Keratinocyte (primary cell): ENCODE data around the gene SEC61G. TPM values are rescaled to one million over a fixed set of nuclear protein-coding genes. Genes with fewer than 3 reads are reported as not detected.

Experiments used
- DNase-seq: peaks from one replicate; pipeline ENCODE4 v3.0.0-alpha.2; 2011; ENCODE audit warnings: low read depth, missing footprints, low spot score
- FAIRE-seq: peaks from 2 replicates; lab custom pipeline; 2011; peaks lifted over from hg19 to GRCh38; lab: Jason Lieb, UNC
- H2AFZ ChIP-seq: 2 replicates; pipeline ENCODE4 v1.6.0; 2012; ENCODE audit warnings: low read length, control low read depth, inconsistent platforms; ENCODE audit not compliant: control insufficient read depth
- H3K27ac ChIP-seq: 2 replicates; pipeline ENCODE4 v1.5.1; 2011; ENCODE audit warnings: low read length; ENCODE audit not compliant: control insufficient read depth, insufficient read depth
- H3K27me3 ChIP-seq: 3 replicates; pipeline ENCODE4 v1.6.0; 2011; ENCODE audit warnings: low read length; ENCODE audit not compliant: control insufficient read depth, insufficient read depth; ENCODE audit errors: extremely low read depth
- H3K36me3 ChIP-seq, 2 experiments: 2 replicates in 1 of 2; 3 replicates in 1 of 2; pipeline ENCODE4 v1.5.1; 2011; ENCODE audit warnings: low read length in 2 of 2, mild to moderate bottlenecking in 1 of 2; ENCODE audit not compliant: control insufficient read depth in 2 of 2, insufficient read depth in 2 of 2; ENCODE audit errors: extremely low read depth in 1 of 2
- H3K4me1 ChIP-seq: 3 replicates; pipeline ENCODE4 v1.5.1; 2011; ENCODE audit warnings: low read length; ENCODE audit not compliant: control insufficient read depth, insufficient read depth; ENCODE audit errors: extremely low read depth
- H3K4me2 ChIP-seq: 3 replicates; pipeline ENCODE4 v1.6.0; 2011; ENCODE audit warnings: low read depth, low read length; ENCODE audit not compliant: control insufficient read depth, insufficient read depth; ENCODE audit errors: extremely low read depth
- H3K4me3 ChIP-seq, 3 experiments: fragments of 200-600 bp in 1 of 3; sonication (generic) in 1 of 3; 2 replicates in 2 of 3; 3 replicates in 1 of 3; pipeline ENCODE4 v1.5.1; 2011 to 2016; ENCODE audit warnings: low read length in 3 of 3, mild to moderate bottlenecking in 3 of 3, control low read depth in 2 of 3, inconsistent platforms in 1 of 3, low read depth in 1 of 3, mixed read lengths in 1 of 3, mixed run types in 1 of 3, moderate library complexity in 1 of 3; ENCODE audit not compliant: control insufficient read depth in 2 of 3, insufficient read depth in 2 of 3; ENCODE audit errors: extremely low read depth in 1 of 3
- H3K79me2 ChIP-seq: 2 replicates; pipeline ENCODE4 v1.6.0; 2012; ENCODE audit warnings: low read length; ENCODE audit not compliant: control insufficient read depth, insufficient read depth
- H3K9ac ChIP-seq: 3 replicates; pipeline ENCODE4 v1.6.0; 2011; ENCODE audit warnings: low read length; ENCODE audit not compliant: control insufficient read depth, insufficient read depth; ENCODE audit errors: extremely low read depth
- H3K9me1 ChIP-seq: 3 replicates; pipeline ENCODE4 v1.6.0; 2011; ENCODE audit warnings: low read length; ENCODE audit not compliant: control insufficient read depth, insufficient read depth; ENCODE audit errors: extremely low read depth
- H3K9me3 ChIP-seq: 2 replicates; pipeline ENCODE4 v1.5.1; 2012; ENCODE audit warnings: low read depth, low read length; ENCODE audit not compliant: control insufficient read depth
- H4K20me1 ChIP-seq: 3 replicates; pipeline ENCODE4 v1.6.0; 2011; ENCODE audit warnings: low read length; ENCODE audit not compliant: control insufficient read depth, insufficient read depth; ENCODE audit errors: extremely low read depth
- CTCF ChIP-seq, 3 experiments: IDR thresholded peaks in 1 of 3; conservative IDR thresholded peaks in 1 of 3; optimal IDR thresholded peaks in 1 of 3; 2 replicates in 2 of 3; 3 replicates in 1 of 3; pipeline versions ENCODE3 to v1.5.1; 2011; ENCODE audit warnings: low read length in 3 of 3, mild to moderate bottlenecking in 3 of 3, moderate library complexity in 2 of 3, control low read depth in 1 of 3, inconsistent platforms in 1 of 3; ENCODE audit not compliant: insufficient read depth in 2 of 3; ENCODE audit errors: extremely low read depth in 1 of 3
- EZH2 ChIP-seq: IDR thresholded peaks from one replicate; pipeline ENCODE4 v1.6.1; 2012; ENCODE audit warnings: inconsistent platforms, mild to moderate bottlenecking, low read length, moderate library complexity
- dilution Hi-C: fragments of 300-500 bp; cut with MboI; formaldehyde crosslinking; loops from one replicate; pipeline ENCODE4 v1.7.0; 2020; ENCODE audit warnings: low sequenced_read_pairs; ENCODE audit not compliant: extremely low pct_ligation_motif_present
- polyA plus RNA-seq, 5 experiments: library from polyadenylated mRNA; depleted of rRNA in 3 of 5; stranded (reverse) in 3 of 5; stranded (forward) in 1 of 5; unstranded in 1 of 5; fragments of >200 nt; gene quantifications; 1 replicate in 1 of 5; 2 replicates in 3 of 5; 3 replicates in 1 of 5; pipeline versions ENCODE4 v1.2.1 to v1.2.3, GENCODE V29; 2011 to 2012; ENCODE audit warnings: missing spikeins in 2 of 5, low read depth in 1 of 5, low replicate concordance in 1 of 5

The SEC61G gene
- polyA plus RNA-seq, 1 donor (not counting 4 experiments of a cell fraction or from before 2014, with no cell fraction given) = 191 TPM

GRCh38 chr7:54743580-54743979 lies 15.4 kb downstream of the SEC61G start:
- H3K9me3 ChIP-seq = no peaks in the 10 kb centered on the region
- no peak overlapping the region for H3K27ac ChIP-seq
- dilution Hi-C loops = no loop called here
- H3K27me3 ChIP-seq = no peaks in the 10 kb centered on the region
- no peaks in the 10 kb centered on the region for H3K4me1 ChIP-seq
- no peaks in the 10 kb centered on the region for H3K79me2 ChIP-seq
- TF ChIP-seq EZH2 (no peak), CTCF (optimal IDR thresholded peaks at IDR 0.05 in 1 of 3, IDR thresholded peaks at IDR 0.05 in 1 of 3, conservative IDR thresholded peaks at IDR 0.05 in 1 of 3; ENCODE audit: extremely low read depth in 1 of 3, insufficient read depth in 2 of 3, low read length in 3 of 3) (no peak)
- H2AFZ ChIP-seq = no peak overlapping the region
- H4K20me1 ChIP-seq = no peaks in the 10 kb centered on the region
- FAIRE-seq (no peak), DNase-seq (no peak)
- no peak overlapping the region for H3K4me3 ChIP-seq
- H3K36me3 ChIP-seq = peaks cover 1 to 3% of the 10 kb centered on the region in 2 experiments
- H3K4me2 ChIP-seq = no peak overlapping the region
- H3K9ac ChIP-seq = no peak overlapping the region
- no peaks in the 10 kb centered on the region for H3K9me1 ChIP-seq

GRCh38 chr7:54738737-54739136 lies 20.3 kb downstream of the SEC61G start:
- H3K9me1 ChIP-seq = no peaks in the 10 kb centered on the region
- H3K27ac ChIP-seq = no peak overlapping the region
- H3K4me1 ChIP-seq = no peaks in the 10 kb centered on the region
- no peak overlapping the region for H2AFZ ChIP-seq
- TF ChIP-seq EZH2 (no peak), CTCF (optimal IDR thresholded peaks at IDR 0.05 in 1 of 3, IDR thresholded peaks at IDR 0.05 in 1 of 3, conservative IDR thresholded peaks at IDR 0.05 in 1 of 3; ENCODE audit: extremely low read depth in 1 of 3, insufficient read depth in 2 of 3, low read length in 3 of 3) (no peak)
- DNase-seq (no peak), FAIRE-seq (no peak)
- no peaks in the 10 kb centered on the region for H3K79me2 ChIP-seq
- dilution Hi-C loops = no loop called here
- no peaks in the 10 kb centered on the region for H3K36me3 ChIP-seq
- no peaks in the 10 kb centered on the region for H3K27me3 ChIP-seq
- no peaks in the 10 kb centered on the region for H3K9me3 ChIP-seq
- no peak overlapping the region for H3K4me3 ChIP-seq
- H3K9ac ChIP-seq = no peak overlapping the region
- no peak overlapping the region for H3K4me2 ChIP-seq
- no peaks in the 10 kb centered on the region for H4K20me1 ChIP-seq
